Type B pancreatic cell (in vitro differentiated cells): ENCODE measurements around the gene PLK5. TPM values are rescaled to one million over a fixed set of nuclear protein-coding genes. Genes with fewer than 3 reads are reported as not detected.

Experiments
- DNase-seq: peaks from one replicate; pipeline ENCODE4 v3.0.0; 2021; ENCODE audit warnings: mixed read lengths; ENCODE audit not compliant: unreplicated experiment; ENCODE audit errors: extremely low spot score
- H3K27ac Mint-ChIP-seq: 2 replicates; pipeline ENCODE4 v1.8.0; 2021; ENCODE audit warnings: mild to moderate bottlenecking, mixed read lengths
- H3K27me3 Mint-ChIP-seq: 2 replicates; pipeline ENCODE4 v1.8.0; 2021; ENCODE audit warnings: mixed read lengths
- H3K36me3 Mint-ChIP-seq: 2 replicates; pipeline ENCODE4 v1.8.0; 2021; ENCODE audit warnings: mixed read lengths
- H3K4me1 Mint-ChIP-seq: one replicate; pipeline ENCODE4 v1.8.0; 2021; ENCODE audit warnings: mixed read lengths; ENCODE audit not compliant: unreplicated experiment
- H3K4me3 Mint-ChIP-seq: 2 replicates; pipeline ENCODE4 v1.8.0; 2021; ENCODE audit warnings: mild to moderate bottlenecking, mixed read lengths
- H3K9me3 Mint-ChIP-seq: 2 replicates; pipeline ENCODE4 v1.8.0; 2021; ENCODE audit warnings: mixed read lengths
- total RNA-seq: library from RNA; stranded (reverse); gene quantifications from 2 replicates; pipeline ENCODE4 v1.2.1, GENCODE V29; 2021; ENCODE audit warnings: low replicate concordance
- TF ChIP-seq, protein P1 (sequence below): fragments of 200-600 bp; sonication (generic); conservative IDR thresholded peaks from 2 replicates; pipeline ENCODE4 v1.5.0; 2021; ENCODE audit warnings: antibody characterized with exemption, mild to moderate bottlenecking

PLK5 gene
- total RNA-seq, 1 donor from 2014 or later: 0.24 TPM

DNA sequence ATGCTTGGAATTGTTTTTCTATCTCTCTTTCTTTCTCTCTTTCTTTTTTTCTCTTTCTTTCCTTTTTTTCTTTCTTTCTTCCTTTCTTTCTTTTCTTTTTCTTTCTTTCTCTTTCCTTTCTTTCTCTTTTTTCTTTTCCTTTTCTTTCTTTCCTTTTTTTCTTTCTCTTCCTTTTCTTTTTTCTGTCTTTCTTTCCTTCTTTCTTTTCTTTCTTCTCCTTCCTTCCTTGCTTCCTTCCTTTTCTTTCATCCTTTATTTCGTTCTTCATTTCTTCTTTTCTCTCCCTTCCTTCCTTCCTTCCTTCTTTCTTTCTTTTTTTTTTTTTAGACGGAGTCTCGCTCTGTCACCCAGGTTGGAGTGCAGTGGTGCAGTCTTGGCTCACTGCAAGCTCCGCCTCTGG, 46.1 kb downstream of the PLK5 start:
- no peaks in the 10 kb centered on the region for H3K36me3 Mint-ChIP-seq
- TF ChIP-seq, protein P1, sequence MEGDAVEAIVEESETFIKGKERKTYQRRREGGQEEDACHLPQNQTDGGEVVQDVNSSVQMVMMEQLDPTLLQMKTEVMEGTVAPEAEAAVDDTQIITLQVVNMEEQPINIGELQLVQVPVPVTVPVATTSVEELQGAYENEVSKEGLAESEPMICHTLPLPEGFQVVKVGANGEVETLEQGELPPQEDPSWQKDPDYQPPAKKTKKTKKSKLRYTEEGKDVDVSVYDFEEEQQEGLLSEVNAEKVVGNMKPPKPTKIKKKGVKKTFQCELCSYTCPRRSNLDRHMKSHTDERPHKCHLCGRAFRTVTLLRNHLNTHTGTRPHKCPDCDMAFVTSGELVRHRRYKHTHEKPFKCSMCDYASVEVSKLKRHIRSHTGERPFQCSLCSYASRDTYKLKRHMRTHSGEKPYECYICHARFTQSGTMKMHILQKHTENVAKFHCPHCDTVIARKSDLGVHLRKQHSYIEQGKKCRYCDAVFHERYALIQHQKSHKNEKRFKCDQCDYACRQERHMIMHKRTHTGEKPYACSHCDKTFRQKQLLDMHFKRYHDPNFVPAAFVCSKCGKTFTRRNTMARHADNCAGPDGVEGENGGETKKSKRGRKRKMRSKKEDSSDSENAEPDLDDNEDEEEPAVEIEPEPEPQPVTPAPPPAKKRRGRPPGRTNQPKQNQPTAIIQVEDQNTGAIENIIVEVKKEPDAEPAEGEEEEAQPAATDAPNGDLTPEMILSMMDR: no peak
- H3K4me1 Mint-ChIP-seq: peaks cover 11% of the 10 kb centered on the region
- no peaks in the 10 kb centered on the region for H3K9me3 Mint-ChIP-seq
- H3K27ac Mint-ChIP-seq: peak overlapping the region; percentile 86
- peaks cover 10% of the 10 kb centered on the region for H3K27me3 Mint-ChIP-seq
- peak overlapping the region; percentile 85 for H3K4me3 Mint-ChIP-seq
- no peak for DNase-seq

DNA sequence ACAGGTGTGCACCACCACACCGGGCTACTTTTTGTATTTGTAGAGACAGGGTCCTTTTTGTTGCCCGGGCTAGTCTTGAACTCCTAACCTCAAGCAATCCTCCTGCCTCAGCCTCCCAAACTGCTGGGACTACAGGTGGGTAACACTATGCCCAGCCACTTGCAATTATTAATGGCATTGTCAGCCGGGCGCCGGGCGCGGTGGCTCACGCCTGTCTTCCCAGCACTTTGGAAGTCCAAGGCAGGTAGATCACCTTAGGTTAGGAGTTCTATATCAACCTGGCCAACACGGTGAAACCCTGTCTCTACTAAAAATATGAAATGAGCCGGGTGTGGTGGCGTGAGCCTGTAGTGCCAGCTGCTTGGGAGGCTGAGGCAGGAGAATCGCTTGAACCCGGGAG, 47.0 kb downstream of the PLK5 start:
- Mint-ChIP-seq H3K4me3 (peak overlapping the region; percentile 85), H3K27ac (peak overlapping the region; percentile 86), H3K27me3 (peaks cover 10% of the 10 kb centered on the region), H3K36me3 (no peaks in the 10 kb centered on the region), H3K4me1 (peaks cover 11% of the 10 kb centered on the region), H3K9me3 (no peaks in the 10 kb centered on the region)
- TF ChIP-seq, protein P1: no peak
- DNase-seq: no peak

DNA sequence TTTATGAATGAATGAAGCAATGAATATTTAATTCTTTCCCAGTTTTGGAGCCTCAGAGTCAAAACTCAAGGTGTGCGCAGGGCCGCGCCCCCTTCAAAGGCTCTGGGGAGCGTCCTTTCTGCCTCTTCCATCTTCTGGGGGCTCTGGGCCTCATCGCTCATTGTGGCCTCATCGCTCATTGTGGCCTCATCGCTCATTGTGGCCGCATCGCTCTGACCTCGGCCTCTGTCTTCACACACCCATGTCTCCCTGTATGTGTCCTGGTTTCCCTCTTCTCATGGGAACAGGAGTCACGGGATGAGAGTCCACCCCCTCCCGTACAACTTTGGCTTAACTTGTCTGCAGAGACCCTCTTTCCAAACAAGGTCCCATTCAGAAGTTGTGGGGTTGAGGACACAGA, 47.5 kb downstream of the PLK5 start:
- peaks cover 11% of the 10 kb centered on the region for H3K4me1 Mint-ChIP-seq
- TF ChIP-seq, protein P1: no peak
- H3K36me3 Mint-ChIP-seq: no peaks in the 10 kb centered on the region
- H3K4me3 Mint-ChIP-seq: peak overlapping the region; percentile 28
- DNase-seq: no peak
- H3K27ac Mint-ChIP-seq: no peak overlapping the region
- H3K9me3 Mint-ChIP-seq: no peaks in the 10 kb centered on the region
- H3K27me3 Mint-ChIP-seq: peaks cover 10% of the 10 kb centered on the region

DNA sequence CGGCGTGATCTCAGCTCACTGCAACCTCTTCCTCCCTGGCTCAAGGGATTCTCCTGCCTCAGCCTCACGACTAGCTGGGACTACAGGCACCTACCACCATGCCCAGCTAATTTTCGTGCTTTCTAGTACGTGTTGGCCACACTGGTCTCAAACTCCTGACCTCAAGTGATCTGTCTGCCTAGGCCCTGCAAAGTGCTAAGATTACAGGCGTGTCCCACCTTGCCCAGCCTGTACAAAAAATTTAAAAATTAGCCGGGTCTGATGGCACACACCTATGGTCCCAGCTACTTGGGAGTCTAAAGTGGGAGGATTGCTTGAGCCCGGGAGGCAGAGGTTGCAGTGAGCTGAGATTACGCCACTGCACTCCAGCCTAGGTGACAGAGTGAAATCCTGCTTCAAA, 48.9 kb downstream of the PLK5 start:
- Mint-ChIP-seq H3K36me3 (no peaks in the 10 kb centered on the region), H3K9me3 (no peaks in the 10 kb centered on the region), H3K27me3 (peaks cover 10% of the 10 kb centered on the region), H3K27ac (no peak overlapping the region), H3K4me3 (no peak overlapping the region), H3K4me1 (peaks cover 11% of the 10 kb centered on the region)
- DNase-seq: no peak
- TF ChIP-seq, protein P1: no peak

DNA sequence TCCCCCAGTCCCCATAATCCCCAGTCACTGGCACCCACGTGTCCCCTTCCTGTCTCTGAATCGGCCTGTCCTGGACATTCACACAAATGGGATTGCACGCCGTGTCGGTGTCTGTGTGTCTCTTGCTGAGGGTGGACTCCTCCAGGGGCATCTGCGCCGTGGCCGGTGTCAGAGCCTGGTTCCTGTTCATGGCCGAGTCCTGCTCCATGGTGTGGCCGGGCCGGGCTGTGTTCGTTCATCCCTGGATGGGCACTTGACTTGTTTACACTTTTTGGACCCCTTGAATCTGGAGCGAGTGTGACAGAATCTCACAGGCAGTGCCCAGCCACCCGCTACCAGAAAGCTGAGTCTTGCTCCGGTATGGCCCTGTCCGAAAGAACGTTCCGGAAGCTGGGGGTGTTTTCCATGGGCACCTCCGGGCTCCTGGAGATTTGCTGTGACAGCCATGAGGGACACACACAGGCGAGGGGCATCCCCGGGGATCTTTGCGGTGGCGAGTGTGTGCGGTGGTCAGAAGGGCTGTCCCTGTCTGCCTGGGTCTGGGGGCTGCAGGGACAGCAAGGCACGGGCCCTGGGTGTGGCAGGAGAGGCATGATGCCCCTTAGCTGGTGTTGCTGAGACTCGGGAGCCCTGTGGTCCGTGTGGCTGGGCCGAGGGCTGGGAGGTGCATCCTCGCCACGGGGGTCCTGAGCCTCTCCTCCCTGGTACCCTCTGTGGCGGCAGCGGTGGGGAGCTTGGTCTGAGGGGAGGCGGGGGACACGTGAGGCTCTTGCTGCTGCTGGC, 50.7 kb downstream of the PLK5 start:
- Mint-ChIP-seq H3K4me1 (peaks cover 11% of the 10 kb centered on the region), H3K9me3 (no peaks in the 10 kb centered on the region), H3K27me3 (peaks cover 10% of the 10 kb centered on the region), H3K36me3 (no peaks in the 10 kb centered on the region), H3K4me3 (no peak overlapping the region), H3K27ac (no peak overlapping the region)
- DNase-seq: no peak
- TF ChIP-seq, protein P1: no peak
